Measurements from ENCODE around the gene EPHB3. TPM values are rescaled to one million over a fixed set of nuclear protein-coding genes. Genes with fewer than 3 reads are reported as not detected.
"Not testable (repeated sequence)": the region's sequence is repeated elsewhere in the genome, so short reads cannot be mapped to it uniquely, and the experiment has no call there.

EPHB3 gene
- total RNA-seq, 2 experiments from 2014 or later = 0.20 to 0.71 TPM

- H3K4me1 Mint-ChIP-seq = peaks cover 3% of the 10 kb centered on the region
- H3K36me3 Mint-ChIP-seq (ENCODE audit: low read depth) = no peaks in the 10 kb centered on the region
- no peak overlapping the region for H3K27ac Mint-ChIP-seq
- ChIA-PET CTCF (no interaction called here), POLR2A (no interaction called here)
- peaks cover 4% of the 10 kb centered on the region for H3K27me3 Mint-ChIP-seq
- no peak for DNase-seq
- no peaks in the 10 kb centered on the region for H3K9me3 Mint-ChIP-seq
- H3K4me3 Mint-ChIP-seq = no peak overlapping the region
Measured at GRCh38 chr3:184619787-184620430, 58.3 kb downstream of the EPHB3 start.

GRCh38 chr3:184620475-184621119 lies 59.0 kb downstream of the EPHB3 start:
- CTCF ChIA-PET = no interaction called here

GRCh38 chr3:184622156-184622555 lies 60.6 kb downstream of the EPHB3 start:
- H3K4me3 Mint-ChIP-seq; CTCF ChIA-PET; POLR2A ChIA-PET; H3K27ac Mint-ChIP-seq; H3K4me1 Mint-ChIP-seq; H3K36me3 Mint-ChIP-seq (ENCODE audit: low read depth); H3K27me3 Mint-ChIP-seq; H3K9me3 Mint-ChIP-seq; DNase-seq: not testable (repeated sequence)

More at GRCh38 chr3:184620475-184621119, 59.0 kb downstream of the EPHB3 start:
- POLR2A ChIA-PET = no interaction called here
- Mint-ChIP-seq H3K36me3 (ENCODE audit: low read depth) (no peaks in the 10 kb centered on the region), H3K9me3 (no peaks in the 10 kb centered on the region), H3K4me1 (peaks cover 3% of the 10 kb centered on the region), H3K27me3 (peaks cover 2% of the 10 kb centered on the region), H3K4me3 (no peak overlapping the region), H3K27ac (no peak overlapping the region)
- DNase-seq = no peak

GRCh38 chr3:184626923-184627322 lies 65.3 kb downstream of the EPHB3 start:
- no peaks in the 10 kb centered on the region for H3K4me1 Mint-ChIP-seq
- DNase-seq = no peak
- POLR2A ChIA-PET = no interaction called here
- no peak overlapping the region for H3K4me3 Mint-ChIP-seq
- no peak overlapping the region for H3K27ac Mint-ChIP-seq
- no peaks in the 10 kb centered on the region for H3K36me3 Mint-ChIP-seq (ENCODE audit: low read depth)
- peaks cover under 1% of the 10 kb centered on the region for H3K27me3 Mint-ChIP-seq
- H3K9me3 Mint-ChIP-seq = no peaks in the 10 kb centered on the region
- CTCF ChIA-PET = no interaction called here

DNA sequence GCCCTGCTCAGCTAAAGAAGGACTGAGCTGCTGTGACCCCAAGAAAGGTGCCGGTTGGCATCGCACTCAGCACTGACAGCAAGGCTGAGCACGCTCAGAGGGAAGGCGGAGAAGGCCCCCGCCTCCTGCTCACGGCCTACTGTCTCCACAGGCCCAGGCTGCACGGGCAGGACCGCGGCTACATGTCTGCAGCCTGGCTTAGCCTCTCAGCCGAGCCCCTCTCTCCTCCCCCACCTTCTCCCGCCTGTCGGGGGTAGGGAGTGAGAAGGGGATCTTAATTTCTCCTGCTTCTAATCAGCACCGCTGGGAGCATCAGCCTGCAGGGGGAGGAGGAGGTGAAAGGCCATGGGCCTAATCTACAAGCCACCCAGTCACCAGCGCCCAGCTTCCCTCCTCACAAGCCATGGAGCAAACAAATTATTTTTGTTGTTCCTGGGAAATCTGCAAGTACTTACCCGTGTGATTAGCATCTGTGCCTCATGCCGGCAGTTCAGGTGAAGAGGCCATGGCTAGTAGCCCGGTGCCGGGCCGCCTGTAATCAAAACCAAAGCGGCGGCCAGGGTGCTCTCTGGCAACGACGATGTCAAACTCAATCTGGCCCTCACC lies 68.1 kb downstream of the EPHB3 start:
- H3K36me3 Mint-ChIP-seq (ENCODE audit: low read depth) = no peaks in the 10 kb centered on the region
- no peaks in the 10 kb centered on the region for H3K9me3 Mint-ChIP-seq
- CTCF ChIA-PET = no interaction called here
- DNase-seq = no peak
- no peaks in the 10 kb centered on the region for H3K4me1 Mint-ChIP-seq
- H3K27ac Mint-ChIP-seq = no peak overlapping the region
- H3K4me3 Mint-ChIP-seq = no peak overlapping the region
- POLR2A ChIA-PET = no interaction called here
- peaks cover 2% of the 10 kb centered on the region for H3K27me3 Mint-ChIP-seq

DNA sequence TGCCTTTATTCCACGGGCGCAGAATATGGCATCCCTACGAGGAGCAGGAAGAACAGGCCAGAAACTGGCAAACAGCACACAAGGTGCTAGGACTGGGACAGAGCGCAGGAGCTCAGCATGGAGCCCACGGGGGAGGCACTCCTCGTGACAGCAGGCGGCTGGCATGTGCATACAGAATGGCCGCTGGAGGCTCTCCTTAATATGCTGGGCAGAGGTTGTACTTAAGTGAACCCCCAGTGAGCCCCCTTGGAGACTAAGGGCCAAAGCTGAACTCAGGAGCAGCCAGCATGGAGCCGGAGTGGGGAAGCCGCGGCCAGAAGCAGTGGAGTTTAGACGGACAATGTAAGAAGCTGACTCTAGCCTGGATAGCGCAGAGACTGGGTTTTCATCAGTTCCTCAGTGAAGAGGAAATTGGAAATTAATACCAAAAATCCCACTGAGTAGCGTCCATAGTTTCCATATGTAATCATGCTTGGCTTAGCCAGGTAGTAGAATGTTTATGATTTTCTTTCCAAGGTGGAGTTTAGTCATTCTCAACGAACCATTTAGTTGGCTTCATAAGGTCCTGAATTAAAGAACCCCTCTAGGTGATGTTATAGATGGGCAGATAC lies 69.4 kb downstream of the EPHB3 start:
- no peaks in the 10 kb centered on the region for H3K9me3 Mint-ChIP-seq
- ChIA-PET POLR2A (no interaction called here), CTCF (no interaction called here)

GRCh38 chr3:184631472-184631861 lies 69.9 kb downstream of the EPHB3 start:
- ChIA-PET CTCF (no interaction called here), POLR2A (no interaction called here)
- no peaks in the 10 kb centered on the region for H3K36me3 Mint-ChIP-seq (ENCODE audit: low read depth)
- H3K4me3 Mint-ChIP-seq = no peak overlapping the region
- H3K4me1 Mint-ChIP-seq = peaks cover 4% of the 10 kb centered on the region
- H3K27me3 Mint-ChIP-seq = peaks cover 6% of the 10 kb centered on the region
- DNase-seq = no peak
- H3K9me3 Mint-ChIP-seq = no peaks in the 10 kb centered on the region
- no peak overlapping the region for H3K27ac Mint-ChIP-seq

More for the DNA sequence above, 69.4 kb downstream of the EPHB3 start:
- no peak overlapping the region for H3K27ac Mint-ChIP-seq
- DNase-seq = no peak
- peaks cover 6% of the 10 kb centered on the region for H3K27me3 Mint-ChIP-seq
- H3K36me3 Mint-ChIP-seq (ENCODE audit: low read depth) = no peaks in the 10 kb centered on the region
- peaks cover 4% of the 10 kb centered on the region for H3K4me1 Mint-ChIP-seq
- H3K4me3 Mint-ChIP-seq = no peak overlapping the region

Other genes starting within 250 kb of the EPHB3 start
- gene EIF4G1, start 247.2 kb upstream of the EPHB3 start, total RNA-seq = 100 to 1,000 TPM; 259 to 266 TPM
- gene FAM131A, start 224.2 kb upstream of the EPHB3 start, total RNA-seq = 1 to 10 TPM; 6.5 to 8.7 TPM
- gene CLCN2, start 200.2 kb upstream of the EPHB3 start, total RNA-seq = 1 to 10 TPM; 3.6 to 4.9 TPM
- gene POLR2H, start 200.1 kb upstream of the EPHB3 start, total RNA-seq = 10 to 100 TPM; 73.9 to 79.3 TPM
- gene THPO, start 183.6 kb upstream of the EPHB3 start, total RNA-seq = not detected
- not detected for gene CHRD, start 181.7 kb upstream of the EPHB3 start, total RNA-seq
- gene MAGEF1, start 150.3 kb downstream of the EPHB3 start, total RNA-seq = 1 to 10 TPM; 5.3 to 5.8 TPM

All from activated CD4-positive, alpha-beta memory T cell treated with anti-CD3 and anti-CD28 coated beads, Interleukin-2, amount 10 ng/mL, durations not matched to agents 7 days and 5 days (primary cell).